ENCODE data around the gene RHAG. TPM values are rescaled to one million over a fixed set of nuclear protein-coding genes. Genes with fewer than 3 reads are reported as not detected.

RHAG gene
- total RNA-seq, 1 donor from 2014 or later, result not detected

DNA sequence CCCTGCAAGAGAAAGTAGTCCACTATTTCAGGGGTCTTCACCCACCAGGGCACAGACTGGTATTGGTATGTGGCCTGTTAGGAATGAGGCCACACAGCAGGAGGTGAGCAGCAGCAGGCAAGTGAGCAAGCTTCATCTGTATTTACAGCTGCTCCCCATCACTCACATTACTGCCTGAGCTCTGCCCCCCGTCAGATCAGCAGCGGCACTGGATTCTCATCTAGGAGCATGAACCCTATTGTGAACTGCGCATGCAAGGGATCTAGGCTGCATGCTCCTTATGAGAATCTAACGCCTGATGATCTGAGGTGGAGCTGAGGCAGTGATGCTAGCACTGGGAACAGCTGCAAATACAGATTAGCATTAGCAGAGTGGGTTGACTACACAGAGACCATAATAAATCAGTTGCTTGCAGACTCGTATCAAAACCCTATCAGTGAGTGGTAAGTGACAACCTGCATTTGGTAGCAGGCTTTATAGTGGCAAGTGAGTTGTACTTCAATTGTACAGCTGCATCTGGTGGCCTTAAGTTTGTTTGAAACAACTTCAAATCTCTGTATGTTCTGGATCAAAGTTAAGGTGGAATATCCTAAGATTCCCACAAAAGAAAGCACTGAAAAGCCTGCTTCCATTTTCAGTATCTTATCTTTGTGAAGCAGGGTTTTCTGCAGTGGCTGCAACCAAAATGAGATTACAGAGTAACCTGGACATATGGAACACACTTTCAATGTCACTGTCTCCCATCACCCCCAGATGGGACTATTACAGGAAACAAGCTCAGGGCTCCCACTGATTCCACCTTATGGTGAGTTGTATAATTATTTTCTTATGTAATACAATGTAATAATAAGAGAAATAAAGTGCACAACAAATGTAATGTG lies 73.4 kb downstream of the RHAG start:
- H3K4me3 Mint-ChIP-seq (ENCODE audit: unreplicated experiment), result no peak overlapping the region
- peaks cover 8% of the 10 kb centered on the region for H3K9me3 Mint-ChIP-seq (ENCODE audit: low read depth)
- no peak overlapping the region for H3K27ac Mint-ChIP-seq (ENCODE audit: unreplicated experiment)
- peaks cover 3% of the 10 kb centered on the region for H3K36me3 Mint-ChIP-seq (ENCODE audit: low read depth)
- no peak for DNase-seq (ENCODE audit: low spot score)
- TF ChIP-seq, protein P1, sequence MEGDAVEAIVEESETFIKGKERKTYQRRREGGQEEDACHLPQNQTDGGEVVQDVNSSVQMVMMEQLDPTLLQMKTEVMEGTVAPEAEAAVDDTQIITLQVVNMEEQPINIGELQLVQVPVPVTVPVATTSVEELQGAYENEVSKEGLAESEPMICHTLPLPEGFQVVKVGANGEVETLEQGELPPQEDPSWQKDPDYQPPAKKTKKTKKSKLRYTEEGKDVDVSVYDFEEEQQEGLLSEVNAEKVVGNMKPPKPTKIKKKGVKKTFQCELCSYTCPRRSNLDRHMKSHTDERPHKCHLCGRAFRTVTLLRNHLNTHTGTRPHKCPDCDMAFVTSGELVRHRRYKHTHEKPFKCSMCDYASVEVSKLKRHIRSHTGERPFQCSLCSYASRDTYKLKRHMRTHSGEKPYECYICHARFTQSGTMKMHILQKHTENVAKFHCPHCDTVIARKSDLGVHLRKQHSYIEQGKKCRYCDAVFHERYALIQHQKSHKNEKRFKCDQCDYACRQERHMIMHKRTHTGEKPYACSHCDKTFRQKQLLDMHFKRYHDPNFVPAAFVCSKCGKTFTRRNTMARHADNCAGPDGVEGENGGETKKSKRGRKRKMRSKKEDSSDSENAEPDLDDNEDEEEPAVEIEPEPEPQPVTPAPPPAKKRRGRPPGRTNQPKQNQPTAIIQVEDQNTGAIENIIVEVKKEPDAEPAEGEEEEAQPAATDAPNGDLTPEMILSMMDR (IDR thresholded peaks at IDR 0.05), result no peak
- peaks cover 7% of the 10 kb centered on the region for H3K27me3 Mint-ChIP-seq (ENCODE audit: low read depth)
- H3K4me1 Mint-ChIP-seq (ENCODE audit: low read depth), result no peaks in the 10 kb centered on the region

DNA sequence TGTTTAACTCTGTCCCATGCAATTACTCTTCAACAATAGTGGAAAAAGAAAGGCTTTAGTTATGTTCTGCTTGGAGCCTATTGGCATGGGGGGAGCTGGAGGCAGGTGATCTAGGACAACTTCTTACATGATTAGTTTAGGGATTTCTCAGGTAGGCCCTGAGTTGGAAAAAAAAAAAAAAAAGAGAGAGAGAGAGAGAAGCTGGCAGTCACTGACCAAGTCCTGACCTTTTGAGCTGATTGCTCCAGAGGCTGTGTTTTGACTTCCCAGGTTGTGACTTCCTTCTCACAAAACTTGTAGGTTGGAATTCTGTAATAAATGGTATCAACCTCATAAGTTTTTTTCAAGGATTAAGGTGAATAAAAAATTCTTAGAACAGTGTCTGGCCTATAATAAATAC lies 78.4 kb downstream of the RHAG start:
- Mint-ChIP-seq H3K27me3 (ENCODE audit: low read depth) (peaks cover 3% of the 10 kb centered on the region), H3K36me3 (ENCODE audit: low read depth) (no peaks in the 10 kb centered on the region), H3K4me1 (ENCODE audit: low read depth) (no peaks in the 10 kb centered on the region), H3K9me3 (ENCODE audit: low read depth) (no peaks in the 10 kb centered on the region), H3K4me3 (ENCODE audit: unreplicated experiment) (no peak overlapping the region), H3K27ac (ENCODE audit: unreplicated experiment) (no peak overlapping the region)
- TF ChIP-seq, protein P1 (IDR thresholded peaks at IDR 0.05), result no peak
- DNase-seq (ENCODE audit: low spot score), result no peak

DNA sequence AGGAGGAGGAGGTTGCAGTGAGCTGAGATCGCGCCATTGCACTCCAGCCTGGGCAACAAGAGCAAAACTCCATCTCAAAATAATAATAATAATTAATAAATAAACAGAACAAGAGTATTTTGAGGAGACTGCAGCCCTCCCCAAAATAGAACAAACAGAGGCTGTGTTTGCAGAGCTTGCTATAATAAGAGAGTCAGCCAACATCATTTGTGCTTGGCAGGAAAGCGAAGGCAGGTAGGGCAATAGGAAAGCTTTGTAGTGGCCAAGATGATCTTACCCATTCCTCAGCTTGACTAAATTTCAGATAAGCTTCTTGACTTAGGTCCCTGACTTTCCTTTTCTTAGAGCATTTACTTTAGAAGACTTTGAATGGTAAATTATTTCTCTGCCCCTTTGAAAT lies 79.5 kb downstream of the RHAG start:
- Mint-ChIP-seq H3K27ac (ENCODE audit: unreplicated experiment) (no peak overlapping the region), H3K36me3 (ENCODE audit: low read depth) (no peaks in the 10 kb centered on the region), H3K27me3 (ENCODE audit: low read depth) (peaks cover 7% of the 10 kb centered on the region), H3K4me3 (ENCODE audit: unreplicated experiment) (no peak overlapping the region), H3K4me1 (ENCODE audit: low read depth) (no peaks in the 10 kb centered on the region), H3K9me3 (ENCODE audit: low read depth) (no peaks in the 10 kb centered on the region)
- TF ChIP-seq, protein P1 (IDR thresholded peaks at IDR 0.05), result no peak
- no peak for DNase-seq (ENCODE audit: low spot score)

DNA sequence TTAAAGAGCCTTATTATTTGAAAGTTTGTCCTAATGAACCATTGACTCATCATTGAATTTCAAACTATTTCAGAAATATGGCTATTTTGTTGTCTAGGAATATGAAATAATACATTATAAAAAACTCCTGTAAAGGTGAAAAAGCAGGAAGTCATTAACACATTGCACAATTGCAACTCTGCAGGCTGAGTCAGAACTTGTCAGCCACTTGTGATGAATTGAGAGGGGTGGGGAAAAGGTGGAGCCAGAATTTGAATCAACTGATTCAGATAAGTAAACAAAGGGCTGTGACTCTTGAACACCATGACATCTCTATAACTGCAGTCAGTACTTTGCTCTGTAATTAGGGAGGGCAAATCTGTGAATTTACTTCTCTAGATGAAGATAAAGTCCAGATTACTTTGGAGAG lies 80.2 kb downstream of the RHAG start:
- peaks cover 12% of the 10 kb centered on the region for H3K27me3 Mint-ChIP-seq (ENCODE audit: low read depth)
- H3K9me3 Mint-ChIP-seq (ENCODE audit: low read depth), result no peaks in the 10 kb centered on the region
- no peaks in the 10 kb centered on the region for H3K36me3 Mint-ChIP-seq (ENCODE audit: low read depth)
- DNase-seq (ENCODE audit: low spot score), result no peak
- no peak overlapping the region for H3K4me3 Mint-ChIP-seq (ENCODE audit: unreplicated experiment)
- TF ChIP-seq, protein P1 (IDR thresholded peaks at IDR 0.05), result no peak
- peaks cover 5% of the 10 kb centered on the region for H3K4me1 Mint-ChIP-seq (ENCODE audit: low read depth)
- no peak overlapping the region for H3K27ac Mint-ChIP-seq (ENCODE audit: unreplicated experiment)

DNA sequence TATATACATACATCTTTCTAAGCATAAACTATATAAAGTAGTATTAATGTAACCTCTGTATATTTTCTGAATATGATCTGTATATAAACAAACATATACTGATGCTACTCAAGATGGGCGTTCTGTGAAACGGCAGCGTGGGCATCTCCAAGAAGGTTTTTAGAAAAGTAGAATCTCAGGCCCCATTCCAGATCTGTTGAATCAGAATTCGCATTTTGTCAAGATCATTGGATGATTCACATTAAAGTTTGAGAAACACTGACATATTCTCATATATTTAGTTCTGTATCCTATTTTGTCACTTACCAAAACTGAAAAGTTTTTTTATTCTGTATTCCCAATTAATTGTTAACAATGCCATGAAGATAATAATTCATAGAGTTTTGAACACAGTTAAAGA lies 80.7 kb downstream of the RHAG start:
- no peak overlapping the region for H3K4me3 Mint-ChIP-seq (ENCODE audit: unreplicated experiment)
- H3K4me1 Mint-ChIP-seq (ENCODE audit: low read depth), result peaks cover 10% of the 10 kb centered on the region
- no peak overlapping the region for H3K27ac Mint-ChIP-seq (ENCODE audit: unreplicated experiment)
- no peaks in the 10 kb centered on the region for H3K36me3 Mint-ChIP-seq (ENCODE audit: low read depth)
- peaks cover 15% of the 10 kb centered on the region for H3K27me3 Mint-ChIP-seq (ENCODE audit: low read depth)
- no peak for DNase-seq (ENCODE audit: low spot score)
- H3K9me3 Mint-ChIP-seq (ENCODE audit: low read depth), result no peaks in the 10 kb centered on the region
- TF ChIP-seq, protein P1 (IDR thresholded peaks at IDR 0.05), result no peak

Other genes with a start within 250 kb of the RHAG start
- gene MMUT, start 173.6 kb downstream of the RHAG start, total RNA-seq, result 18.3 to 25.3 TPM (median 18.9 TPM) in 3 replicates
- 1.8 to 6.5 TPM (median 2.6 TPM) in 3 replicates for gene CENPQ, start 173.5 kb downstream of the RHAG start, total RNA-seq
- not detected in 3 replicates for gene GLYATL3, start 136.9 kb downstream of the RHAG start, total RNA-seq
- not detected in 3 replicates for gene C6orf141, start 86.2 kb downstream of the RHAG start, total RNA-seq
- not detected in 3 replicates for gene CRISP2, start 76.7 kb upstream of the RHAG start, total RNA-seq
- gene CRISP3, start 107.5 kb upstream of the RHAG start, total RNA-seq, result not detected in 3 replicates
- gene PGK2, start 150.4 kb upstream of the RHAG start, total RNA-seq, result not detected in 3 replicates
- not detected in 3 replicates for gene CRISP1, start 229.7 kb upstream of the RHAG start, total RNA-seq